ENCODE results near the gene LRCOL1. TPM values are rescaled to one million over a fixed set of nuclear protein-coding genes. Genes with fewer than 3 reads are reported as not detected.
"Not testable (repeated sequence)": the region's sequence is repeated elsewhere in the genome, so short reads cannot be mapped to it uniquely, and the experiment has no call there.

Gene LRCOL1
- total RNA-seq, 2 donors from 2014 or later = not detected

DNA sequence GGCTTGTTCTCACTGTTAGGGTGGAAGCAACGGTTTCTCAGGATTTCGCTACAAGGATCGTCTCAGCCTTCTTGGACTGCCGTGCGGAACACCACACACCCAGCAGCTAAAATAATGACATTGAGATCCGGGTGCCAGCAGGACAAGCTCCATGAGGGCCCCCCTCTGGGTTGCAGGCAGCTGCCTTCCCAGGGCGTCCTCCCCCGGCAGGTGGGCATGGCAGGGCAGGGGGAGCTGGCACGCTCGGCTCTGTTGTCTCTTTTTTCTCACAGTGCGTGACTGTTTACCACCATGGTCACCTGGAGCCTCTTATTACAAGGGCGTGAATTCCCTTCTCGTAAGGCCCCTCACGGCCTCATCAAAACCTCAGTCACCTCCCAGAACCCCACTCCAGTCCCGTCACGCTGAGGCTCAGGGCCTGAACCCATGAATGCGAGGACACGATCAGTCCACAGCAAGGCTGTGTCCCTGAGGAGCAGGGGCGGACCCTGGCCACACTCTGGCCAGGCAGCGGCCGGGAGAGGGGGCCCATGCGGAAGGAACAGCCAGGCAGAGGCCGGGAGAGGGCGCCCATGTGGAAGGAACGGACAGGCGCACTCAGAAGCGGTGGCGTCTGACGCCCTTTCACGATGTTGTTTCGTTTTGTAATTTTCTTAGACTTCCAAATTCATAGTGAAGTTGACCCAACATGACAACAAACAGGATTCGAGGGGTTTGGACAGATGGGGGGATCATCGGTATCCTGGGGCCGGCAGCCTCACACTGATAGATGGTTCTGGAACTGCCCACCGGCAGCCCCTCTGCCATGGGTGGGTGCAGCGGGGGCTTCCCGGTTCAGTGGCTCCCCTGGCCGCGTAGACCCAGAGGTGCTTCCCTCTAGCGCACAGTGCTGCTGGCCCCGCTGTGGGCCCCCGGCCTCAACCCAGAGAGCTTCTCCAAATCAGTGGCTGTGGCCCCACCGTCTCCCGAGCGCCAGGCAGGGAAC, 10.0 kb downstream of the LRCOL1 start:
- H3K27ac ChIP-seq = peak overlapping the region in 1 of 2 donors; percentile 9
- TF ChIP-seq, protein P1, sequence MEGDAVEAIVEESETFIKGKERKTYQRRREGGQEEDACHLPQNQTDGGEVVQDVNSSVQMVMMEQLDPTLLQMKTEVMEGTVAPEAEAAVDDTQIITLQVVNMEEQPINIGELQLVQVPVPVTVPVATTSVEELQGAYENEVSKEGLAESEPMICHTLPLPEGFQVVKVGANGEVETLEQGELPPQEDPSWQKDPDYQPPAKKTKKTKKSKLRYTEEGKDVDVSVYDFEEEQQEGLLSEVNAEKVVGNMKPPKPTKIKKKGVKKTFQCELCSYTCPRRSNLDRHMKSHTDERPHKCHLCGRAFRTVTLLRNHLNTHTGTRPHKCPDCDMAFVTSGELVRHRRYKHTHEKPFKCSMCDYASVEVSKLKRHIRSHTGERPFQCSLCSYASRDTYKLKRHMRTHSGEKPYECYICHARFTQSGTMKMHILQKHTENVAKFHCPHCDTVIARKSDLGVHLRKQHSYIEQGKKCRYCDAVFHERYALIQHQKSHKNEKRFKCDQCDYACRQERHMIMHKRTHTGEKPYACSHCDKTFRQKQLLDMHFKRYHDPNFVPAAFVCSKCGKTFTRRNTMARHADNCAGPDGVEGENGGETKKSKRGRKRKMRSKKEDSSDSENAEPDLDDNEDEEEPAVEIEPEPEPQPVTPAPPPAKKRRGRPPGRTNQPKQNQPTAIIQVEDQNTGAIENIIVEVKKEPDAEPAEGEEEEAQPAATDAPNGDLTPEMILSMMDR (IDR thresholded peaks at IDR 0.05) = peak; percentile 41 to 74
- peaks cover 0 to 31% of the 10 kb centered on the region in 2 donors for H3K4me1 ChIP-seq
- no peaks in the 10 kb centered on the region for H3K36me3 ChIP-seq
- peak overlapping the region; percentile 30 to 49 for H3K4me3 ChIP-seq
- no peaks in the 10 kb centered on the region for H3K9me3 ChIP-seq
- DNase-seq (ENCODE audit: low spot score) = peak; percentile 73
- H3K27me3 ChIP-seq = no peaks in the 10 kb centered on the region

DNA sequence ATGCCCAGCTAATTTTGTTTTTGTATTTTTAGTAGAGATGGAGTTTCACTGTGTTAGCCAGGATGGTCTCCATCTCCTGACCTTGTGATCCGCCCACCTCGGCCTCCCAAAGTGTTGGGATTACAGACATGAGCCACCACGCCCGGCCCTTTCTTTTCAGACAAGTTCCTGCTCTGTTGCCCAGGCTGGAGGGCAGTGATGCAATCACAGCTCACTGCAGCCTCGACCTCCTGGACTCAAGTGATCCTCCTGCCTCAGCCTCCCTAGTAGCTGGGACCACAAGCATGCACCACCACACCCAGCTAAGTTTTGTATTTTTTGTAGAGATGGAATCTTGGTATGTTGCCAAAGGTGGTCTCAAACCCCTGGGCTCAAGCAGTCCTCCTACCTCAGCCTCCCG, 10.9 kb downstream of the LRCOL1 start:
- H3K4me3 ChIP-seq; H3K9me3 ChIP-seq; DNase-seq (ENCODE audit: low spot score); H3K27ac ChIP-seq; H3K27me3 ChIP-seq; H3K36me3 ChIP-seq: not testable (repeated sequence)
- peaks cover 0 to 30% of the 10 kb centered on the region in 2 donors for H3K4me1 ChIP-seq

DNA sequence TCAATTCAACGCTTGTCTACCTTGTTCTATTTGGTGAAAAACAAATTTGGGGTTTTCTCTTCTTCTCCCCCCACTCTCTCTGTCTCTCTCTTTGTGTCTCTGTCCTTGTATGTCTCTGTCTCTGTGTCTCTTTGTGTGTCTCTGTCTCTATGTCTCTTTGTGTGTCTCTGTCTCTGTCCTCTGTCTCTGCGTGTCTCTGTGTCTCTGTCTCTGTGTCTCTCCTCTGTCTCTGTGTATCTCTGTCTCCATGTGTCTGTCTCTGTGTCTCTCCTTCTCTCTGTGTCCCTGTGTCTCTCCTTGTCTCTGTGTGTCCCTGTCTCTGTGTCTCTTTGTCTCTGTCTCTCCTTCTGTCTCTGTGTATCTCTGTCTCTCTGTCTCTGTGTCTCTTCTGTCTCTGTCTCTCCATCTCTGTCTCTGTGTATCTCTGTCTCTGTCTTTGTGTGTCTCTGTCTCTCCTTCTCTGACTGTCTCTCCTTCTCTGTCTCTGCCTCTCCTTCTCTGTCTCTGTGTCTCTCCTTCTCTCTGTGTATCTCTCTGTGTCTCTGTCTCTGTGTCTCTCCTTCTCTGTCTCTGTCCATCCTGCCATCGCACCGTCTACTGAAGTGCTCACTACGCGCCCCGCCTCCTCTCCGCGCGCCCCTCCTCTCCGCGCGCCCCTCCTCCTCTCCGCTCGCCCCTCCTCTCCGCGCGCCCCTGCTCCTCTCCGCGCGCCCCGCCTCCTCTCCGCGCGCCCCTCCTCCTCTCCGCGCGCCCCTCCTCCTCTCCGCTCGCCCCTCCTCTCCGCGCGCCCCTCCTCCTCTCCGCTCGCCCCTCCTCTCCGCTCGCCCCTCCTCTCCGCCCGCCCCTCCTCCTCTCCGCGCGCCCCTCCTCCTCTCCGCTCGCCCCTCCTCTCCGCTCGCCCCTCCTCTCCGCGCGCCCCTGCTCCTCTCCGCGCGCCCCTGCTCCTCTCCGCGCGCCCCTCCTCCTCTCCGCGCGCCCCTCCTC, 12.8 kb downstream of the LRCOL1 start:
- Histone ChIP-seq H3K4me1 (peaks cover 0 to 27% of the 10 kb centered on the region in 2 donors), H3K27me3 (no peaks in the 10 kb centered on the region), H3K4me3 (peak overlapping the region in 1 of 2 donors; percentile 57), H3K27ac (peak overlapping the region in 1 of 2 donors; percentile 55), H3K9me3 (no peaks in the 10 kb centered on the region), H3K36me3 (no peaks in the 10 kb centered on the region)
- DNase-seq (ENCODE audit: low spot score) = no peak
- TF ChIP-seq, protein P1 (IDR thresholded peaks at IDR 0.05) = no peak

DNA sequence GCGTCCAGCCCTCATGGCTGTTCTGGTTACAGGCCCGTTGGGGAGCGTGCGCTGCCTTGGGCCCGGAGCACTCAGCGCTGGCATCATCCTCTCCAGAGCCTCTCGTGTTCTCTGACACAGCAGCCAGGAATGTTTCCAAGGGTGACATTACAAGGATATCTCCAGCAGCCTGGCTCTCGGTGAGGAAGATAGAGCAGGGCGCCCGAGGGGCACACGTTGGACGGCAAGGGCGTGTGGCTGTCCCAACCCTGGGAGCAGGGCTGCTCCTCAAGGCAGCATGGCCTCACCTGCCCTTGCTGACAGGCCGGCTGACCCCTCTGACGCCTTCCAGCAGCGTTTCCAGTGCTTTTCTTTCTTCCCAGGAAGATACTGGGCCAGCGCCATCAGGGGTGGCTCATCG, 14.4 kb downstream of the LRCOL1 start:
- H3K4me3 ChIP-seq = no peak overlapping the region
- H3K4me1 ChIP-seq = peaks cover 0 to 23% of the 10 kb centered on the region in 2 donors
- no peaks in the 10 kb centered on the region for H3K27me3 ChIP-seq
- no peaks in the 10 kb centered on the region for H3K9me3 ChIP-seq
- H3K36me3 ChIP-seq = no peaks in the 10 kb centered on the region
- no peak overlapping the region for H3K27ac ChIP-seq
- DNase-seq (ENCODE audit: low spot score) = no peak
- TF ChIP-seq, protein P1 (IDR thresholded peaks at IDR 0.05) = no peak

DNA sequence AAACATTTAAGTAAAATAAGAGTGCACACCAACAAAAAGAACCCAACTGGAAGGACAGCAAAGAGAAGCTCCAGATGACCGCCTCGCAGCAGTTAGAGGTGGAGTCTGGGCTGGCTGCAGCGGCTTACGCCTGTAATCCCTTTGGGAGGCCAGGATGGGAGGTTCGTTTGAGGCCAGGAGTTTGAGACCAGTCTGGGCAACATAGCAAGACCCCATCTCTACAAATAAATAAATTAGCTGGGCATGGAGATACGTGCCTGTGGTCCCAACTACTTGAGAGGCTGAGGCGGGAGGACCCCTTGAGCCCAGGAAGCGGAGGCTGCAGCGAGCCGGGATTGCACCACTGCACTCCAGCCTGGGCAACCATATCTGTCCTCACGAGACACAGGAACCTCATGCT, 15.2 kb downstream of the LRCOL1 start:
- no peak overlapping the region for H3K4me3 ChIP-seq
- no peaks in the 10 kb centered on the region for H3K36me3 ChIP-seq
- no peaks in the 10 kb centered on the region for H3K27me3 ChIP-seq
- H3K27ac ChIP-seq = no peak overlapping the region
- no peaks in the 10 kb centered on the region for H3K9me3 ChIP-seq
- TF ChIP-seq, protein P1 (IDR thresholded peaks at IDR 0.05) = no peak
- DNase-seq (ENCODE audit: low spot score) = no peak
- H3K4me1 ChIP-seq = peaks cover 0 to 16% of the 10 kb centered on the region in 2 donors
